OCI-LY3 (cell line): ENCODE measurements around the gene NLN.

Experiments used
- H2AFZ ChIP-seq: fragments of 200-600, 300-600 bp; shearing (Covaris generic); 2 replicates; pipeline ENCODE4 v1.6.0; 2014; ENCODE audit warnings: antibody characterized with exemption, low read depth, low read length
- H3K27ac ChIP-seq: fragments of 200-600, 300-600 bp; sonication (generic); 2 replicates; pipeline ENCODE4 v1.5.1; 2014; ENCODE audit warnings: mild to moderate bottlenecking, low read length, moderate library complexity, mixed read lengths
- H3K27me3 ChIP-seq: fragments of 200-600, 300-600 bp; sonication (generic); 2 replicates; pipeline ENCODE4 v1.6.1; 2014; ENCODE audit warnings: low read depth, low read length, mixed read lengths
- H3K36me3 ChIP-seq: fragments of 200-600, 300-600 bp; sonication (generic); replicated peaks from 2 replicates; pipeline ENCODE3; 2014; ENCODE audit warnings: low read depth, low read length, mixed read lengths
- H3K4me1 ChIP-seq: fragments of 300-600, 200-600 bp; sonication (generic); 2 replicates; pipeline ENCODE4 v1.6.1; 2014; ENCODE audit warnings: low read length, mixed read lengths
- H3K4me2 ChIP-seq: fragments of 200-600, 300-600 bp; sonication (generic); 2 replicates; pipeline ENCODE4 v1.6.1; 2014; ENCODE audit warnings: low read length, mixed read lengths
- H3K4me3 ChIP-seq: fragments of 300-600, 200-600 bp; sonication (generic); 2 replicates; pipeline ENCODE4 v1.5.1; 2014; ENCODE audit warnings: antibody characterized with exemption, mild to moderate bottlenecking, low read length, moderate library complexity
- H3K79me2 ChIP-seq: fragments of 300-600, 200-600 bp; shearing (Covaris generic); 2 replicates; pipeline ENCODE4 v1.6.1; 2014; ENCODE audit warnings: mild to moderate bottlenecking, low read length, mixed read lengths
- H3K9ac ChIP-seq: fragments of 300-600, 200-600 bp; shearing (Covaris generic); 2 replicates; pipeline ENCODE4 v1.6.0; 2014; ENCODE audit warnings: mild to moderate bottlenecking, low read length, moderate library complexity
- H3K9me3 ChIP-seq: fragments of 200-600, 300-600 bp; shearing (Covaris generic); 2 replicates; pipeline ENCODE4 v1.6.1; 2014; ENCODE audit warnings: low read length, mixed read lengths; ENCODE audit not compliant: insufficient read depth
- H4K20me1 ChIP-seq: fragments of 200-600, 300-600 bp; sonication (generic); 2 replicates; pipeline ENCODE4 v1.6.1; 2016; ENCODE audit warnings: low read length, mixed read lengths; ENCODE audit not compliant: insufficient read depth
- CTCF ChIP-seq: fragments of 200-600, 300-600 bp; sonication (generic); IDR thresholded peaks from 2 replicates; pipeline ENCODE4 v1.5.1; 2014; ENCODE audit warnings: antibody characterized with exemption, low read length, low read depth
- EZH2phosphoT487 ChIP-seq: fragments of 200-600 bp; shearing (Covaris generic); IDR thresholded peaks from 2 replicates; pipeline ENCODE4 v1.6.1; 2018; ENCODE audit warnings: antibody characterized with exemption, mixed run types, low read depth

The NLN gene

GRCh38 chr5:65831276-65831675, 109.3 kb downstream of the NLN start:
- H2AFZ ChIP-seq = no peak overlapping the region
- peaks cover 31% of the 10 kb centered on the region for H3K4me1 ChIP-seq
- H3K27ac ChIP-seq = no peak overlapping the region
- no peak overlapping the region for H3K4me2 ChIP-seq
- H4K20me1 ChIP-seq = no peaks in the 10 kb centered on the region
- H3K27me3 ChIP-seq = no peaks in the 10 kb centered on the region
- H3K4me3 ChIP-seq = no peak overlapping the region
- no peak for TF ChIP-seq EZH2phosphoT487
- no peak for TF ChIP-seq CTCF
- no peaks in the 10 kb centered on the region for H3K79me2 ChIP-seq
- H3K36me3 ChIP-seq = no peaks in the 10 kb centered on the region
- H3K9me3 ChIP-seq = no peaks in the 10 kb centered on the region
- H3K9ac ChIP-seq = no peak overlapping the region

- no peak overlapping the region for H3K4me2 ChIP-seq
- H3K9me3 ChIP-seq = no peaks in the 10 kb centered on the region
- no peak for TF ChIP-seq EZH2phosphoT487
- no peak for TF ChIP-seq CTCF
- no peaks in the 10 kb centered on the region for H3K27me3 ChIP-seq
- H3K36me3 ChIP-seq = no peaks in the 10 kb centered on the region
- peaks cover 22% of the 10 kb centered on the region for H3K4me1 ChIP-seq
- no peak overlapping the region for H3K27ac ChIP-seq
- H4K20me1 ChIP-seq = no peaks in the 10 kb centered on the region
- no peak overlapping the region for H3K9ac ChIP-seq
- no peak overlapping the region for H3K4me3 ChIP-seq
- no peaks in the 10 kb centered on the region for H3K79me2 ChIP-seq
- no peak overlapping the region for H2AFZ ChIP-seq
Observed at GRCh38 chr5:65832152-65832551, 110.1 kb downstream of the NLN start.

GRCh38 chr5:65832603-65833228, 110.7 kb downstream of the NLN start:
- no peak for TF ChIP-seq CTCF
- no peak for TF ChIP-seq EZH2phosphoT487
- H2AFZ ChIP-seq = no peak overlapping the region
- no peaks in the 10 kb centered on the region for H3K27me3 ChIP-seq
- no peak overlapping the region for H3K4me3 ChIP-seq
- H3K4me1 ChIP-seq = peaks cover 19% of the 10 kb centered on the region
- H3K9me3 ChIP-seq = no peaks in the 10 kb centered on the region
- H3K79me2 ChIP-seq = no peaks in the 10 kb centered on the region
- no peak overlapping the region for H3K9ac ChIP-seq
- no peaks in the 10 kb centered on the region for H4K20me1 ChIP-seq
- H3K4me2 ChIP-seq = no peak overlapping the region
- H3K27ac ChIP-seq = no peak overlapping the region
- H3K36me3 ChIP-seq = no peaks in the 10 kb centered on the region

- H3K4me2 ChIP-seq = no peak overlapping the region
- H2AFZ ChIP-seq = no peak overlapping the region
- H3K79me2 ChIP-seq = no peaks in the 10 kb centered on the region
- no peaks in the 10 kb centered on the region for H3K9me3 ChIP-seq
- peaks cover 17% of the 10 kb centered on the region for H3K4me1 ChIP-seq
- no peaks in the 10 kb centered on the region for H3K36me3 ChIP-seq
- no peak overlapping the region for H3K4me3 ChIP-seq
- H3K27ac ChIP-seq = no peak overlapping the region
- H3K9ac ChIP-seq = no peak overlapping the region
- no peaks in the 10 kb centered on the region for H3K27me3 ChIP-seq
- no peaks in the 10 kb centered on the region for H4K20me1 ChIP-seq
- no peak for TF ChIP-seq EZH2phosphoT487
- TF ChIP-seq CTCF = no peak
Observed at GRCh38 chr5:65833780-65834179, 111.8 kb downstream of the NLN start.
